HepG2 (cell line): Measurements from ENCODE around the gene SCAND1. TPM values are rescaled to one million over a fixed set of nuclear protein-coding genes. Genes with fewer than 3 reads are reported as not detected.

Source experiments
- ATAC-seq: fragments of 200-7000 bp; cut with Tn5 transposase; 3 replicates; pipeline ENCODE4 v1.9.1; 2020; ENCODE audit warnings: mild to moderate bottlenecking, moderate library complexity
- BruUV-seq: library from RNA; stranded (reverse); fragments of 400-500 nt; replicated peaks from 2 replicates; lab custom pipeline; 2021; lab: Mats Ljungman, UMichigan
- CTCF ChIA-PET: fragments of 300-600 bp; formaldehyde crosslinking; extraction: SDS; loops from one replicate; lab custom pipeline; 2021; ENCODE audit warnings: low total read pairs, inconsistent platforms, low intra/inter-chr PET ratio; lab: Yijun Ruan, JAX
- POLR2A ChIA-PET: fragments of 350-600 bp; sonication (Branson Sonifier 250); formaldehyde crosslinking; loops from one replicate; lab custom pipeline; 2020; ENCODE audit warnings: antibody characterized with exemption, inconsistent platforms; lab: Yijun Ruan, JAX
- DNase-seq: peaks from one replicate; pipeline ENCODE4 v3.0.0-alpha.2; 2015; ENCODE audit warnings: low spot score
- FAIRE-seq: peaks from 3 replicates; lab custom pipeline; 2011; peaks lifted over from hg19 to GRCh38; lab: Jason Lieb, UNC
- H2AFZ ChIP-seq: one replicate; pipeline ENCODE4 v1.6.1; 2011; ENCODE audit warnings: low read length, inconsistent platforms
- H3K27ac ChIP-seq: fragments of 300-600 bp; 3 replicates; pipeline ENCODE4 v1.8.0; 2011; ENCODE audit warnings: mixed run types, mild to moderate bottlenecking, mixed read lengths, low read length, inconsistent platforms; ENCODE audit not compliant: insufficient read depth; ENCODE audit errors: extremely low read length
- H3K27me3 ChIP-seq, 2 experiments: fragments of 200-600 bp in 1 of 2; 2 replicates in 1 of 2; 3 replicates in 1 of 2; pipeline versions ENCODE4 v1.6.0 to v1.8.0; 2011; ENCODE audit warnings: low read length in 2 of 2, mild to moderate bottlenecking in 2 of 2, moderate library complexity in 2 of 2, inconsistent platforms in 1 of 2; ENCODE audit not compliant: insufficient read depth in 2 of 2, control insufficient read depth in 1 of 2
- H3K36me3 ChIP-seq, 2 experiments: fragments of 200-600 bp in 1 of 2; replicated peaks in 1 of 2; 2 replicates in 1 of 2; 3 replicates in 1 of 2; pipeline versions ENCODE4 v1.5.1 to v1.8.0; 2011; ENCODE audit warnings: low read length in 2 of 2, inconsistent platforms in 1 of 2; ENCODE audit not compliant: insufficient read depth in 2 of 2, control insufficient read depth in 1 of 2
- H3K4me1 ChIP-seq: 2 replicates; pipeline ENCODE4 v1.5.1; 2012; ENCODE audit warnings: low read length, inconsistent platforms; ENCODE audit not compliant: insufficient read depth
- H3K4me2 ChIP-seq: 2 replicates; pipeline ENCODE4 v1.6.0; 2011; ENCODE audit warnings: low read depth, low read length, inconsistent platforms
- H3K4me3 ChIP-seq, 3 experiments: fragments of 200-600 bp in 1 of 3; sonication (generic), shearing (Covaris generic) in 1 of 3; replicated peaks in 1 of 3; 2 replicates each; pipeline ENCODE4 v1.5.1; 2011 to 2016; ENCODE audit warnings: low read length in 3 of 3, inconsistent platforms in 2 of 3, low read depth in 2 of 3, mild to moderate bottlenecking in 2 of 3, control low read depth in 1 of 3, mixed read lengths in 1 of 3; ENCODE audit not compliant: insufficient read depth in 1 of 3
- H3K79me2 ChIP-seq: one replicate; pipeline ENCODE4 v1.6.1; 2011; ENCODE audit warnings: low read length, inconsistent platforms; ENCODE audit not compliant: insufficient read depth
- H3K9ac ChIP-seq: 2 replicates; pipeline ENCODE4 v1.6.0; 2011; ENCODE audit warnings: mild to moderate bottlenecking, low read depth, low read length, inconsistent platforms; ENCODE audit not compliant: insufficient read depth
- H3K9me3 ChIP-seq: 2 replicates; pipeline ENCODE4 v1.5.1; 2012; ENCODE audit warnings: mild to moderate bottlenecking, low read length
- H4K20me1 ChIP-seq: 2 replicates; pipeline ENCODE4 v1.6.0; 2011; ENCODE audit warnings: inconsistent platforms, mild to moderate bottlenecking, low read length, moderate library complexity; ENCODE audit not compliant: insufficient read depth
- CCAR2 ChIP-seq: fragments of 200-400 bp; formaldehyde crosslinking; optimal IDR thresholded peaks from 2 replicates; pipeline ENCODE3; 2018; ENCODE audit warnings: low read depth, mild to moderate bottlenecking, low read length, moderate library complexity
- DR1 ChIP-seq: sonication (generic); formaldehyde crosslinking; IDR thresholded peaks from 2 replicates; pipeline ENCODE4 v1.8.0; 2021; ENCODE audit warnings: mild to moderate bottlenecking, missing genetic modification reagents, inconsistent platforms
- HNRNPK ChIP-seq: fragments of 200-400 bp; formaldehyde crosslinking; IDR thresholded peaks from 2 replicates; pipeline ENCODE4 v1.6.1; 2018; ENCODE audit warnings: low read length, low read depth, moderate library complexity, mild to moderate bottlenecking; ENCODE audit not compliant: poor library complexity, severe bottlenecking
- KMT2A ChIP-seq: sonication (generic); formaldehyde crosslinking; IDR thresholded peaks from 2 replicates; pipeline ENCODE4 v1.4.0; 2020; ENCODE audit warnings: missing genetic modification reagents
- TAF15 ChIP-seq: fragments of 200-400 bp; formaldehyde crosslinking; IDR thresholded peaks from one replicate; pipeline ENCODE4 v1.6.1; 2018; ENCODE audit warnings: mild to moderate bottlenecking, low read depth, low read length; ENCODE audit not compliant: poor library complexity, severe bottlenecking
- ZNF235 ChIP-seq: sonication (generic); formaldehyde crosslinking; IDR thresholded peaks from 2 replicates; pipeline ENCODE4 v1.8.1; 2023; ENCODE audit warnings: mild to moderate bottlenecking, missing genetic modification reagents, borderline replicate concordance
- ZNF331 ChIP-seq: sonication (generic); formaldehyde crosslinking; IDR thresholded peaks from 2 replicates; pipeline ENCODE4 v1.4.0; 2020; ENCODE audit warnings: missing genetic modification reagents
- ZNF484 ChIP-seq: sonication (generic); formaldehyde crosslinking; IDR thresholded peaks from 2 replicates; pipeline ENCODE4 v1.5.1; 2020; ENCODE audit warnings: mild to moderate bottlenecking, low read depth, missing genetic modification reagents, borderline replicate concordance
- ZNF839 ChIP-seq: sonication (generic); formaldehyde crosslinking; IDR thresholded peaks from 2 replicates; pipeline ENCODE4 v1.4.0; 2020; ENCODE audit warnings: missing genetic modification reagents, mild to moderate bottlenecking, borderline replicate concordance
- WGBS: methylation state at CpG from one replicate; pipeline ENCODE4 v1.1.6; 2017; ENCODE audit warnings: low lambda C conversion rate; 5-methylcytosine and 5-hydroxymethylcytosine counted together
- in situ Hi-C: cut with HindIII; loops from 2 replicates; pipeline ENCODE4 v1.10.0; 2017; ENCODE audit warnings: low pct_unique_long_range_greater_than_20kb; ENCODE audit not compliant: extremely low pct_ligation_motif_present
- intact Hi-C: fragments of 100-400 bp; cut with micrococcal nuclease; formaldehyde crosslinking; loops from one replicate; pipeline ENCODE4 v1.10.0; 2022; ENCODE audit not compliant: unreplicated experiment
- polyA plus RNA-seq, 8 experiments: library from polyadenylated mRNA; depleted of rRNA in 3 of 8; stranded (reverse) in 7 of 8; unstranded in 1 of 8; fragments of >200 nt; fragmentation: Illumina TruSeq in 4 of 8; extraction: Trizol in 4 of 8; gene quantifications; 2 replicates each; pipeline versions ENCODE4 v1.2.1 to v1.2.3, GENCODE V29; 2011 to 2016; ENCODE audit warnings: low read depth in 4 of 8, missing spikeins in 1 of 8, mixed read lengths in 1 of 8; ENCODE audit not compliant: insufficient read depth in 1 of 8
- total RNA-seq, 5 experiments: library from RNA; depleted of rRNA; stranded (reverse); fragments of >200 nt; fragmentation: Illumina TruSeq; extraction: Trizol; gene quantifications; 2 replicates each; pipeline ENCODE4 v1.2.3, GENCODE V29; 2016; ENCODE audit warnings: low read depth in 1 of 5
- TF ChIP-seq, protein P1 (sequence below): sonication (generic); formaldehyde crosslinking; IDR thresholded peaks from 2 replicates; pipeline ENCODE4 v1.4.0; 2020; ENCODE audit warnings: missing genetic modification reagents

SCAND1 gene
- total and polyA plus RNA-seq, 2 of the 13 experiments (the other 11 are each of a cell fraction or from before 2014, with no cell fraction given), result 19.3 to 109 TPM

DNA sequence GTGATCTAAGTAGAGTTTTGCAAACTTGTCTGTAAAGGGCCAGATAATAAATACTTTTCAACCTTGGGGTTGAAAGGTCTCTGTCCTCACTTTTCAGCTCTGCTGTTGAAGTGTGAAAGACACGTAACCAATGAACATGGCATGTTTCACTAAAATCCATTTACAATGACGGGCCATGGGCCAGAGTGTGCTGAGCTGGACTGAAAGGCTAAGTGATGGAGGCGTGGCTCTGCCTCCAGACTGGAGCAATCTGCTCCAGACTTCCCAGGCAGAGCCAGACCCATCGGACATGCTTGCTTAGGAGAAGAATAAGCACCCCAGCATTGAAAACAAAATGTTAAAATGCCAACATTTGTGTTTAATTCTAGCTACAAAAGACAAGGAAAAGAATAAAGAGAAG is 41.4 kb downstream of the SCAND1 start (continued):
- TF ChIP-seq ZNF331 (no peak), ZNF235 (CRISPR knock-in tag) (no peak), DR1 (CRISPR knock-in tag) (no peak), TAF15 (no peak), ZNF484 (no peak), ZNF839 (CRISPR knock-in tag) (no peak)
- TF ChIP-seq, protein P1, sequence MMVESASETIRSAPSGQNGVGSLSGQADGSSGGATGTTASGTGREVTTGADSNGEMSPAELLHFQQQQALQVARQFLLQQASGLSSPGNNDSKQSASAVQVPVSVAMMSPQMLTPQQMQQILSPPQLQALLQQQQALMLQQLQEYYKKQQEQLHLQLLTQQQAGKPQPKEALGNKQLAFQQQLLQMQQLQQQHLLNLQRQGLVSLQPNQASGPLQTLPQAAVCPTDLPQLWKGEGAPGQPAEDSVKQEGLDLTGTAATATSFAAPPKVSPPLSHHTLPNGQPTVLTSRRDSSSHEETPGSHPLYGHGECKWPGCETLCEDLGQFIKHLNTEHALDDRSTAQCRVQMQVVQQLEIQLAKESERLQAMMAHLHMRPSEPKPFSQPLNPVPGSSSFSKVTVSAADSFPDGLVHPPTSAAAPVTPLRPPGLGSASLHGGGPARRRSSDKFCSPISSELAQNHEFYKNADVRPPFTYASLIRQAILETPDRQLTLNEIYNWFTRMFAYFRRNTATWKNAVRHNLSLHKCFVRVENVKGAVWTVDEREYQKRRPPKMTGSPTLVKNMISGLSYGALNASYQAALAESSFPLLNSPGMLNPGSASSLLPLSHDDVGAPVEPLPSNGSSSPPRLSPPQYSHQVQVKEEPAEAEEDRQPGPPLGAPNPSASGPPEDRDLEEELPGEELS, result no peak
- TF ChIP-seq, all 625 proteins: peak for 0

GRCh38 chr20:35910254-35910653 is 44.0 kb downstream of the SCAND1 start:
- H3K4me3 ChIP-seq, result no peak overlapping the region
- ATAC-seq (no peak), DNase-seq (no peak), FAIRE-seq (no peak)
- ChIA-PET CTCF (no interaction called here), POLR2A (interaction anchor here (0.6 kb wide), 1 partner anchor 108 kb away, joined by 4 read pairs; no protein-coding TSS in a partner anchor)
- TF ChIP-seq CCAR2 (no peak), KMT2A (CRISPR knock-in tag) (no peak), HNRNPK (peak; percentile 96)
- no TSS peak for BruUV-seq
- H2AFZ ChIP-seq, result no peak overlapping the region
- intact Hi-C loops, result no loop called here
- no peaks in the 10 kb centered on the region for H4K20me1 ChIP-seq
- in situ Hi-C loops, result no loop called here
- H3K27me3 ChIP-seq, result no peaks in the 10 kb centered on the region
- no peaks in the 10 kb centered on the region for H3K79me2 ChIP-seq
- H3K9ac ChIP-seq, result no peak overlapping the region
- no peaks in the 10 kb centered on the region for H3K9me3 ChIP-seq
- H3K4me2 ChIP-seq, result no peak overlapping the region
- no peaks in the 10 kb centered on the region for H3K4me1 ChIP-seq
- WGBS, result 95% methylated on average over 3 of the region's 3 CpGs
- peaks cover 20 to 28% of the 10 kb centered on the region in 2 experiments for H3K36me3 ChIP-seq
- H3K27ac ChIP-seq, result no peak overlapping the region
